ENCODE measurements around the gene PLA2G4E.
A peak's percentile ranks its signal among the peaks of the same experiment; 100 is the strongest.

Gene PLA2G4E

DNA sequence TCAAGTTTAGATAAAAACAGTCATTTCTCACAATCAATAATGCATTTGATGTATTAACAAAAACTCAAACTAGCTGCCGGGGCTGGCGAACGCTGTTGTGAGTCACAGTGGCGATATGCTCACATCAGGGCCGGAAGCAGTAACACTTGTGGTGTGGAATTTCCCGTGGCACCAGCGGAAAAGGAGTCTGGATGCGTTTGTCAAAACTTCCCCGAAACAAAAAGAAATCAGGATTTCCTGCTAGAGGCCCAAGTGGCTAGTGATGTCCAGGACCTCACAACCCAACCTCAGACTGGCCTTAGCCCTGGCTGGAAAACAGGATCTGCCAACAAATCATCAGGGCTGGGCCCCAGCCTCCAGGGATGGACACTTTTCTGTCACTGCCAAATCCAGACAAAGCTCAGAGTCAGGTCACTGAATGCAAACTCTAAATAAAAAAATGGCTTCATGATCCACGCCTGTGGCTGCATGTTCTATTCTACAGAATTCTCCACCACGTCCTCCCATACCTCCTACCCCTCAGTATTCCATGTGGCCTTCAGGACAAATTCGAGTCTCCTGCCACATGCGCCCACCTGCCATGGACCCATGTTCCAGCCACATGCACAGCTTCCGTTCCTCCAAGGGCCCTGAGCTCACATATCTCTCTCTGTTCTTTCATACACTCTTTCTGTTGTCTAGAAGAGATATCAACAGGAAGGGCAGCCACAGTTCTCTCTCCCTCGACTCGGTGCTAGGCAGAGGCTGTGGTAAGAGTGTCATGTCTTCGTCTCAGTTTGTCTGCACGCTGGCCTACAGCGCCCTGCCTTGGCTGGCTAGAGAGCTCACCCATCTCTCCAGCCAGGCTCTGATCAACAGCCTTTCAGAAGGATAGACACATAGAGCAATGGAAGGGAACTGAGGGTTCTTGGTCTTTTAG is 83.9 kb downstream of the PLA2G4E start:
- peak; percentile 50 to 74 (median 60) for DNase-seq (ENCODE audit: low read depth in 3 of 3, low spot score in 1 of 3)

- DNase-seq (ENCODE audit: low read depth in 3 of 3, low spot score in 1 of 3): no peak
Observed at GRCh38 chr15:41936155-41936554, 84.7 kb downstream of the PLA2G4E start.

DNA sequence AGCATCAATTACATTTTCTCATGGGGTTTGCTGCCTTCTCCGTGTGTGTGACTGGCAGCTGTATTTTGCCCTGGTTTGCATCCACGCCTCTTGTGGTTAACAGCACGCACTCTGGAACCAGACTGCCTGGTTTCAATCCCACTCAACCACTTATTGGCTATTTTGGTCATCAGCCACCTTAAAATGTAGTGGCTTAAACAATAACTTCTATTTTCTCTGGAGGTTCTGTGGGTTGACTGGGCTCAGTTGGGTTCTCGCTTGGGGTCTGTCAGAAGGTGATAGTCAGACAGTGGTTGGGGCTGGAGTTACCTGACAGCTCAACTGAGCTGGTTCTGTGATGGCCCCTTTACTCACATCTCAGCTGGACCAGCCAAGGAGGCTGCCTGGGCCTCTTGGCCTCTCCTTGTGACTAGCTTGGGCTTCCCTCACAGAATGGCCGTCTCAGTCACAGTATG is 85.2 kb downstream of the PLA2G4E start:
- DNase-seq (ENCODE audit: low read depth in 3 of 3, low spot score in 1 of 3): no peak

DNA sequence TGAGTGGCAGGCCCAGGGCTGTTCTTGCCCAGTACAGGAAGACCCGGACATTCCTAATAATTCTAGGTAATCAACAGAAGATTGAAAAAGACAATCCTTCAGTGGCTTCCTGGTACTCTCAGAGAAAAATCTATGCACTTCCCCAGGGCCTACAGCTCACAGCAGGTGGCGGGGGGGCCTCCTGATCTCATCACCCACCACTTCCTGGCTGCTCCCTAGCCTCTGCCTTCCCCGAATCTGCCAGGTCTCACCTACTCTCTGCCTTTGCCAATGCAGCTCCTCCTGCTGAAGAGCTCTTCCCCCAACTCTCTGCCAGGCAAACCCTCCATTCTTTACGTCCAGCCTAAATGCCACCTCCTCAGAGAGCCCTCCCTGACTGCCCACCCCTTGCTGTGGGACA is 86.0 kb downstream of the PLA2G4E start:
- DNase-seq (ENCODE audit: low read depth in 3 of 3, low spot score in 1 of 3): peak; percentile 40 to 46 (median 46)

GRCh38 chr15:41933771-41934170 is 87.1 kb downstream of the PLA2G4E start:
- DNase-seq (ENCODE audit: low read depth in 3 of 3, low spot score in 1 of 3): no peak

- DNase-seq (ENCODE audit: low read depth in 3 of 3, low spot score in 1 of 3): no peak
Observed at GRCh38 chr15:41933326-41933725, 87.5 kb downstream of the PLA2G4E start.

GRCh38 chr15:41932511-41933289 is 88.1 kb downstream of the PLA2G4E start:
- no peak for DNase-seq (ENCODE audit: low read depth in 3 of 3, low spot score in 1 of 3)

- DNase-seq (ENCODE audit: low read depth in 3 of 3, low spot score in 1 of 3): no peak
Observed at GRCh38 chr15:41932101-41932500, 88.7 kb downstream of the PLA2G4E start.
